Nephron progenitor cell (in vitro differentiated cells): ENCODE data around the gene KCTD11.
A peak's percentile ranks its signal among the peaks of the same experiment; 100 is the strongest.

Experiments
- DNase-seq: peaks from one replicate; pipeline ENCODE4 v3.0.0; 2021
- H3K27ac Mint-ChIP-seq: 2 replicates; pipeline ENCODE4 v1.8.0; 2021; ENCODE audit warnings: mild to moderate bottlenecking, moderate library complexity, mixed read lengths
- H3K27me3 Mint-ChIP-seq: 2 replicates; pipeline ENCODE4 v1.8.0; 2021; ENCODE audit warnings: mild to moderate bottlenecking, low read depth, mixed read lengths; ENCODE audit not compliant: poor library complexity
- H3K36me3 Mint-ChIP-seq: 2 replicates; pipeline ENCODE4 v1.8.0; 2021; ENCODE audit warnings: low read depth, mixed read lengths
- H3K4me1 Mint-ChIP-seq: 2 replicates; pipeline ENCODE4 v1.8.0; 2021; ENCODE audit warnings: mixed read lengths
- H3K4me3 Mint-ChIP-seq: 2 replicates; pipeline ENCODE4 v1.8.0; 2021; ENCODE audit warnings: mild to moderate bottlenecking, moderate library complexity, mixed read lengths
- H3K9me3 Mint-ChIP-seq: 2 replicates; pipeline ENCODE4 v1.8.0; 2021; ENCODE audit warnings: mild to moderate bottlenecking, moderate library complexity, mixed read lengths
- TF ChIP-seq, protein P1 (sequence below): fragments of 200-600 bp; sonication (generic); IDR thresholded peaks from 2 replicates; pipeline ENCODE4 v1.5.0; 2021; ENCODE audit warnings: antibody characterized with exemption

The KCTD11 gene

DNA sequence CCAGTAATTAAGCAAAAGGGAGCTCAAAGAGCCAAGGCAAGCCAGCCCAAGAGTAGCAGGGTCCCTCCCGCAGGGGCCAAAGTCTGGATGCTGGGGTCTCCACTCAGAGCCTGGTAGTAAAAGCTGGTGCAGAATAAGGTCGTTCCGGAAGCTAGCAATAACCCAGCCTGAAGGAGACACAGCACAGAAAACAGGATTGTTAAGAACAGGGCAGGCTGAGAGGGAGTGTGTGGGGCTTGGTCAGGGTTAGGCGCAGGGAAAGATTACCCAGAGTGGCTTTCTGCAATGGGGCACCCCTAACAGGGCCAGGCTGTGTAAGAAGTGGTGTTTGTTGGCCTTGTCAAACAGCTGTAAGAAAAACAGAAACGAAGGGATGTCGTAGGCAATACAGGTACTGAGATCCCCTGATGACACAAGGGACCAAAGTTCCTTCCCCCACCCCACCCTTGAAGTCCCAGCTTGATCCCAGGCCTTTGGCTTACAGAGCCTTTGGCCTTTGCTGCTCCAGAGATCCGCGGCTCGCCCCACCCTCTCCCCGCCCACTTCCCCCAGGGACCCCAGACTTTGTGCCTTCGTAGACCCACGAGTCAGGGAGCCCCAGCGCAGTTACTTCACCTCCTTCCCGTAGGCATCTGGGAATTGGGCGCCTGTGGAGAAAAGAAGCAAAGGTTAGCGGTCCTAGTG lies 51.2 kb downstream of the KCTD11 start:
- H3K4me1 Mint-ChIP-seq, result peaks cover 47% of the 10 kb centered on the region
- H3K27me3 Mint-ChIP-seq, result no peaks in the 10 kb centered on the region
- no peaks in the 10 kb centered on the region for H3K9me3 Mint-ChIP-seq
- DNase-seq, result peak; percentile 75
- TF ChIP-seq, protein P1, sequence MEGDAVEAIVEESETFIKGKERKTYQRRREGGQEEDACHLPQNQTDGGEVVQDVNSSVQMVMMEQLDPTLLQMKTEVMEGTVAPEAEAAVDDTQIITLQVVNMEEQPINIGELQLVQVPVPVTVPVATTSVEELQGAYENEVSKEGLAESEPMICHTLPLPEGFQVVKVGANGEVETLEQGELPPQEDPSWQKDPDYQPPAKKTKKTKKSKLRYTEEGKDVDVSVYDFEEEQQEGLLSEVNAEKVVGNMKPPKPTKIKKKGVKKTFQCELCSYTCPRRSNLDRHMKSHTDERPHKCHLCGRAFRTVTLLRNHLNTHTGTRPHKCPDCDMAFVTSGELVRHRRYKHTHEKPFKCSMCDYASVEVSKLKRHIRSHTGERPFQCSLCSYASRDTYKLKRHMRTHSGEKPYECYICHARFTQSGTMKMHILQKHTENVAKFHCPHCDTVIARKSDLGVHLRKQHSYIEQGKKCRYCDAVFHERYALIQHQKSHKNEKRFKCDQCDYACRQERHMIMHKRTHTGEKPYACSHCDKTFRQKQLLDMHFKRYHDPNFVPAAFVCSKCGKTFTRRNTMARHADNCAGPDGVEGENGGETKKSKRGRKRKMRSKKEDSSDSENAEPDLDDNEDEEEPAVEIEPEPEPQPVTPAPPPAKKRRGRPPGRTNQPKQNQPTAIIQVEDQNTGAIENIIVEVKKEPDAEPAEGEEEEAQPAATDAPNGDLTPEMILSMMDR, result no peak
- peak overlapping the region; percentile 83 for H3K4me3 Mint-ChIP-seq
- H3K36me3 Mint-ChIP-seq, result peaks cover 15% of the 10 kb centered on the region
- peak overlapping the region; percentile 83 for H3K27ac Mint-ChIP-seq

DNA sequence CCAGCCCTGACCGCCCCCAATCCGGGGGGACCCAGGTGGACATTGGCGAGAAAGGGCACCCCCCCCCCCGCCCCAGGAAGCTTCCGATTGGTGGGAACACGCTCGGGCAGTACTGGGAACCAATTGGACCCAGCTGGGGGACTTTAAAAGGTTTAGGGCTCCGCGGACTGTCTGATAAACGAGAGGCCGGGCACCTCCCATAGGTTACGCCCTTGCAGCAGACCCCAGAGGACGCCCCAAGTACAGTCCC lies 51.7 kb downstream of the KCTD11 start:
- Mint-ChIP-seq H3K27ac (peak overlapping the region; percentile 83), H3K4me1 (peaks cover 47% of the 10 kb centered on the region), H3K36me3 (peaks cover 15% of the 10 kb centered on the region), H3K9me3 (no peaks in the 10 kb centered on the region), H3K27me3 (no peaks in the 10 kb centered on the region), H3K4me3 (peak overlapping the region; percentile 83)
- TF ChIP-seq, protein P1, result no peak
- no peak for DNase-seq

DNA sequence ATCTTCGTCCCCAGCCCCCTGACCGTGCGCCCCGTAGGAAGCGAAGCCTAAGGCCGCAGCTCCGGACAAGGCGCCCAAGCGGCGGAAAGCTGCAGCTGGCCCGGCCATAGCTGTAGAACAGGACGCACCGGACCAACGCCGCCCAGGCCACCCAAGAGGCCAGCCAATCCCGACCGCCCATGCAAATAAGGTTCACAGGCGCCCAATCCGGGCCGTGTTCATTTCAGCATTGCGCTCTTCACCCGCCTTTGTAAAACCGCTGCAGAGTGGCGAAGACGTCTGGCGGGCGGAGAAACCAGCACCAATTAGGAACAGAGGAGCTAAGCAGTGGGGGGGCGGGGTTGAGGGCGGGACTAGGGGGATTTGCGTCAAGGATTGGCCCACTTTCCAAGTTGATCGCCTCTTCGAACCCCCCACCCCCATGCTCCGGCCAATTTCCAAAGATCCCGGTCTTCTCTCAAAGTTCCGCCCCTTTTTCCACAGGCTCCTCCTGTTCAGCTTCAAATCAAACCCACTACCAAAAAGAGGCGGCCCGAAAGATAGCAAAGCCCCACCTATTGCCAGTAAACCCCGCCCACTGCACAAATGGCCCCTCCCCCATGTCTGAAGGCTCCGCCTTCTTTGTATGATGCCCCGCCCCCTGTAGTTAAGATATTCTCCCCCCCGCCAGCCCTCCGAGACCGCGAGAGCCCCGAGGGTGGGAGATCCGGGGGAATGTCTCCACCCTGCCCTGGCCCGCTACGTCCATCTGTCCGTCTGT lies 52.2 kb downstream of the KCTD11 start, which contains the start of gene TMEM256:
Gene TMEM256, minus strand, starts transcription at position 121 of the 760 bp plus-strand sequence. Its CDS starts 13 bp downstream, at position 108.
- H3K27ac Mint-ChIP-seq, result peak within 1 kb of the TSS; percentile 83
- TF ChIP-seq, protein P1, result no peak
- peak within 1 kb of the TSS; percentile 89 for H3K4me3 Mint-ChIP-seq
- H3K27me3 Mint-ChIP-seq, result no peaks in the 10 kb centered on the region
- DNase-seq, result peak; percentile 97
- peaks cover 49% of the 10 kb centered on the region for H3K4me1 Mint-ChIP-seq
- H3K9me3 Mint-ChIP-seq, result no peaks in the 10 kb centered on the region
- peaks cover 18% of the 10 kb centered on the region for H3K36me3 Mint-ChIP-seq
